Mesodermal cell (in vitro differentiated cells): ENCODE data around the gene PAK4.

Source experiments
- H3K27ac ChIP-seq: 2 replicates; pipeline ENCODE4 v1.7.0; 2013; ENCODE audit warnings: mild to moderate bottlenecking, low read depth, low read length, moderate library complexity; ENCODE audit not compliant: severe bottlenecking
- H3K36me3 ChIP-seq: 2 replicates; pipeline ENCODE4 v1.7.1; 2013; ENCODE audit warnings: mild to moderate bottlenecking, low read length, moderate library complexity; ENCODE audit not compliant: control insufficient read depth, insufficient read depth
- H3K4me1 ChIP-seq: one replicate; pipeline ENCODE4 v1.7.1; 2013; ENCODE audit warnings: mild to moderate bottlenecking, low read length; ENCODE audit not compliant: insufficient read depth, control insufficient read depth, poor library complexity, severe bottlenecking
- H3K4me3 ChIP-seq: 2 replicates; pipeline ENCODE4 v1.7.0; 2013; ENCODE audit warnings: low read length, control low read depth, mild to moderate bottlenecking; ENCODE audit not compliant: insufficient read depth, poor library complexity, severe bottlenecking; ENCODE audit errors: extremely low read depth
- H3K9me3 ChIP-seq: 2 replicates; pipeline ENCODE4 v1.7.1; 2013; ENCODE audit warnings: mild to moderate bottlenecking, low read length, moderate library complexity; ENCODE audit not compliant: control insufficient read depth
- WGBS, 2 experiments: methylation state at CpG; one replicate each; pipeline ENCODE4 v1.1.5; 2013; ENCODE audit warnings: missing lambda C conversion rate in 2 of 2; ENCODE audit not compliant: insufficient coverage in 2 of 2; 5-methylcytosine and 5-hydroxymethylcytosine counted together

PAK4 gene

DNA sequence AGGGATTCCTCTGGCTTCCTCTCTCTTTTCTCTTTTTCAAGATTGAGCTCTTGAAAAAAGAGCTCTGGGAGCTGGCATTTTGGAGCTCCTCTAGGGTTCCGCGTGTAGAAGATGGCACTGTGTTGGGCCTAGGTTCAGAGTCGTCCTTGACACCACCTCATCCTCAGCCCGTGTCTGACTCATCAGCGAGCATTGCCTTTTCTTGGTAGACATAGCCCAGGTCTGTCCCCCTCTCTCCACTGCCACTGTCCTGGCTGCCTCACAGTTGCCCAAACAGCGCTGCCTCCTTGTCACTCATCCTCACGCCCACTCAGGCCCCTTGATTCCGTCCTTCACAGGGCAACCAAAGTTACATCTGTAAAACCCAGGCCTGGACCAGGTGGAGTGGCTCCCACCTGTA is 24.6 kb downstream of the PAK4 start:
- no peak overlapping the region for H3K4me3 ChIP-seq
- H3K9me3 ChIP-seq, result peaks cover 6% of the 10 kb centered on the region
- 86 to 93% methylated on average over 5 to 8 of the region's 8 CpGs for WGBS, 2 experiments
- peaks cover 15% of the 10 kb centered on the region for H3K36me3 ChIP-seq
- H3K4me1 ChIP-seq, result peaks cover under 1% of the 10 kb centered on the region
- no peak overlapping the region for H3K27ac ChIP-seq

DNA sequence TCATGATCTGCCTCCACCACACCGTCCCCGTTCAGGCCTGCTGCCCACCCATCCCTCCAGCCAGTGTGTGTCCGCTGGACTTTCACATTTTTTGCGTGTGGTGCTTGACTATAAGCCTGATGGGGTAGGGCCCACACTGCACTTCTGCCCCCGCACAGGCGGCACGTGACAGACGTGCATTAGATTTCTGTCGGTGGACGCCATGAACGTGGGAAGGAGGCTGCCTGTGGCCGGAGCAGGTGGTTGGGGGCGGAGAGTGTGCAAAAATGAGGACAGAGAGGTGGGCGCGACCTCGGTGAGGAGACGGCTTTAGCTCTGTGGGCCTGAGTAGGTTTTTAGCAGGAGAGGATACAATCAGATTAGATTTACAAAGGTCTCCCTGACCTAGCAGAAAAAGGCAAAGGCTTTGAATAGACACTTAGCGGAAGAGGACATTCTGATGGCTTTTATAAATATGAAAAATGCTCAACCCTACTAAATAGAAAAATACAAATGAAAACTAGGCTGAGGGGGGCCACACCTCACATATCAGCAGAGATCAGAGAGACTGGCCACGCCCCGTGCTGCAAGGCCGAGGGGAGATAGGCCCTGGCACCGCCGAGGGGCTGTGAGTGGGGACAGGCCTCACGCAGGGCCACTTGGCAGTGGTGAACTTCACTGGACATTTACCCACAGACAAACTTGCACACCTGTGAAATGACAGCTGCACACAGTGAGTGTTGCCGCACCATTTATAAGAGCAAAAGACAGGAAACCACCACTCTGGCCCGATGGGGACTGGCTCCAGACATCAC is 25.4 kb downstream of the PAK4 start:
- 92 to 94% methylated on average over 22 to 24 of the region's 26 CpGs for WGBS, 2 experiments
- Histone ChIP-seq H3K9me3 (peaks cover 6% of the 10 kb centered on the region), H3K4me1 (peaks cover 3% of the 10 kb centered on the region), H3K36me3 (peaks cover 15% of the 10 kb centered on the region), H3K27ac (no peak overlapping the region), H3K4me3 (no peak overlapping the region)

DNA sequence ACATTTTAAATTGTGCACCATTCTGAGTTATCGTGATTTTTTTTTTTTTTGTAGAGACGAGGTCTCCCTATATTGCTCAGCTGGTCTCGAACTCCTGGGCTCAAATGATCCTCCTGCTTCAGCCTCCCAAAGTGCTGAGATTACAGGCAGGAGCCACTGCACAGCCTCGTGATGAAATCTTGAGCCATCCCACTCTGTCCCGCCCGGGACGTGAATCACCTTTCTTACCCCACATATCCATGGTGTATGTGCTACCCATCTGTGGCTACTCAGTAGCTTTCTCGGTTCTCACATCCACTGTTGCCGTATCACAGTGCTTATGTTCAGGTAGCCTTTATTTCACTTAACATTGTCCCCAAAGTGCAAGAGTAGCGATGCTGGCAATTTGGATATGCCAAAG is 26.5 kb downstream of the PAK4 start:
- H3K27ac ChIP-seq, result no peak overlapping the region
- peaks cover 3% of the 10 kb centered on the region for H3K4me1 ChIP-seq
- 98 to 99% methylated on average over 9 to 10 of the region's 10 CpGs for WGBS, 2 experiments
- H3K9me3 ChIP-seq, result peaks cover 6% of the 10 kb centered on the region
- H3K4me3 ChIP-seq, result no peak overlapping the region
- peaks cover 15% of the 10 kb centered on the region for H3K36me3 ChIP-seq

DNA sequence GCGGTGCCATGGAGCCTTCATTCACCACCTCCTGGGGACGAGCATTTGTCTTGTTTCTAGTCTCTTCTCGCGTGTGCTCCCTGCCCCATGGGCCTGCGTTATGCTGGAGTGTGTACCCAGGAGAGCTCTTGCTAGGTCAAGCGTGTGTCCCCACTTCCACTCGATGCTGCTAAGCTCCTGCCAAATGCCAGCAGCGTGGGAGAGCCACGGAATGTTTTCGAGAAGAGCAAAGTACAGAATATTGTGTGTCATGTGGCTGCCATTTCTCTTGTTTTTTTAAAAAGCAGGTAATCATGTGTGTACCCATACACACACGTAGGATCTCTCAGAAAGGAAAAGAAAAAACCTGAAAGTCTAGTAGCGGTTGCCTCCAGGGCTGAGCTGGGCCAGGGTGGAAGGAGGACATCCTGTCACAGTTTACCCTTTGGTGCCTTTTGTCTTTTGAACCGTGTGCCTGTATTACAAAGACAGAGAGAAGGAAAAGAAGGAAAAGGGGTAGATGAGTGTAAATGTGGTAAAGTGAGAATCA is 28.6 kb downstream of the PAK4 start:
- H3K36me3 ChIP-seq, result peaks cover 8% of the 10 kb centered on the region
- H3K4me3 ChIP-seq, result no peak overlapping the region
- H3K9me3 ChIP-seq, result no peaks in the 10 kb centered on the region
- no peak overlapping the region for H3K27ac ChIP-seq
- H3K4me1 ChIP-seq, result peaks cover 15% of the 10 kb centered on the region
- WGBS, 2 experiments, result 90 to 91% methylated on average over 9 to 12 of the region's 13 CpGs

DNA sequence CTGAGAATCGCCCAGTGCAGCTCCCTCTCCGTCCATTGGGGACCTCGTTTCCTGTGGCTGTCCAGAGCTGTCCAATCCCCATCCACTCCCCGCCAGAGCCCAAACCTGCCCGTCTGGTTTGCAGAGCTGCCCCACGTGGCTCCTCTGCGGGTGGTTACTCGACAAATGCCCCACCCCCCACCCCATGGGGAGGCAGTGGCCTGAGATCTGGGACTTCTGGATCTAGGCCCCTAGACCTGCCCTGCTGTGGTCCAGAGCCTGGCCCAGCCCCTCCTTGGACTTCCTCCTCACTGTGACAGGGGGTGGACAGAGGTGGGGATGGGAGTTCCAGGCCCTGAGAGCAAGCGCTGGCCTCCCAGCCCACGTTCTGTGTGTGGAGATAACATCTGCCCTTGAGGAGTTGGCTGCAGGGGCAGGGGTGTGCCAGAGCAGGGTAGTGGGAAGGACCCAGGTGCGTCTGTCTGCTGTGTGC is 29.1 kb downstream of the PAK4 start:
- Histone ChIP-seq H3K36me3 (peaks cover 6% of the 10 kb centered on the region), H3K27ac (no peak overlapping the region), H3K4me1 (peaks cover 15% of the 10 kb centered on the region), H3K9me3 (no peaks in the 10 kb centered on the region), H3K4me3 (no peak overlapping the region)
- WGBS, 2 experiments, result 81 to 95% methylated on average over 6 to 7 of the region's 11 CpGs

DNA sequence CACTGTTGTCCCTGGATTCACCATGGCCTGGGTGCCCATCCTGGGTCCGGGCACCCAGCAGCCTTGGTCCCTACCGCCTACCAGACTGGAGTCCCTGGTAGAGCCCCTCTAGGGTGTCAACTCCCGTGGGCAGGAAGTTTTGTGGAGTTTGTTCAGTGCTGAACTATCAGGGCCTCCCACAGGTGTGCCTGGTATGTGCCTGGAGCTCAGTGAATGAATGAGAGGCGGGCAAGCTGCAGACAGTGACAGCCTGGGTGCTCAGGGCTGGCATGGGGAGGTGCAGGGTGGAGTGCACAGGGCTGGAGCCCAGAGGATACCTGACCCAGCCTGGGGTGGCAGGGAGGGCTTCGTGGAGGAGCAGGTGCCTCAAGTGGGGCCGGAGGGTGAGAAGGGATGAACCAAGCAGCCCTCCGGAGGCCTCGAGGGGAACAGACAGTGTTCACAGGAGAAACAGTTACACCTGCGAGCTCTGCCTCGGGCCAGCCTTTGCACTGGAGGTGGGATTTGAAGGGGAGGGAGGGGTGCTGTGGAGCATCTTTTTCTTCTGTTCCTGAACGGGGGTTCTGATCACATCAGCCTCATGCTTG is 29.6 kb downstream of the PAK4 start:
- Histone ChIP-seq H3K27ac (no peak overlapping the region), H3K9me3 (no peaks in the 10 kb centered on the region), H3K4me1 (peaks cover 16% of the 10 kb centered on the region), H3K4me3 (no peak overlapping the region), H3K36me3 (peaks cover 6% of the 10 kb centered on the region)
- WGBS, 2 experiments, result 87 to 89% methylated on average over 9 to 11 of the region's 11 CpGs

DNA sequence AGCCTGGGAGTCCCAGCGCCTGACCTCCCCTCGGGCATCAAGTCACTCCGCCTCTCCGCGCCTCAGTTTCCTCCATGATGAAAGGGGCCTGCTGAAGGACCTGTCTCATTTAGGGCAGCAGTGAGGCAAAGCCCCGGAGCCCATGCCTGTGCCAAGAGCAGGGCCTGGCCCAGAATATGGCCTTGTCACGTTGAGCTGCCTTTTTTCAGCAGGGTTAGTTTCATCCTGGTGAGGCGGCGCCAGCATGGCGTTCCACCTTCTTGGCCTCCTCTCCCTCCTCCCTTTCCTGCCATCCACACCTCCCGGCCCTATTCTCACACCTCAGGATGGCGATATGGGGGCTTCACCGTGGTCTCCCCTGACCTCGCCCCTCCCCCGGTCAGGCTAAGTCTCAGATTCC is 30.2 kb downstream of the PAK4 start:
- no peak overlapping the region for H3K27ac ChIP-seq
- H3K9me3 ChIP-seq, result no peaks in the 10 kb centered on the region
- peaks cover 22% of the 10 kb centered on the region for H3K4me1 ChIP-seq
- H3K36me3 ChIP-seq, result peaks cover 6% of the 10 kb centered on the region
- no peak overlapping the region for H3K4me3 ChIP-seq
- WGBS, 2 experiments, result 89 to 94% methylated on average over 6 to 13 of the region's 15 CpGs

DNA sequence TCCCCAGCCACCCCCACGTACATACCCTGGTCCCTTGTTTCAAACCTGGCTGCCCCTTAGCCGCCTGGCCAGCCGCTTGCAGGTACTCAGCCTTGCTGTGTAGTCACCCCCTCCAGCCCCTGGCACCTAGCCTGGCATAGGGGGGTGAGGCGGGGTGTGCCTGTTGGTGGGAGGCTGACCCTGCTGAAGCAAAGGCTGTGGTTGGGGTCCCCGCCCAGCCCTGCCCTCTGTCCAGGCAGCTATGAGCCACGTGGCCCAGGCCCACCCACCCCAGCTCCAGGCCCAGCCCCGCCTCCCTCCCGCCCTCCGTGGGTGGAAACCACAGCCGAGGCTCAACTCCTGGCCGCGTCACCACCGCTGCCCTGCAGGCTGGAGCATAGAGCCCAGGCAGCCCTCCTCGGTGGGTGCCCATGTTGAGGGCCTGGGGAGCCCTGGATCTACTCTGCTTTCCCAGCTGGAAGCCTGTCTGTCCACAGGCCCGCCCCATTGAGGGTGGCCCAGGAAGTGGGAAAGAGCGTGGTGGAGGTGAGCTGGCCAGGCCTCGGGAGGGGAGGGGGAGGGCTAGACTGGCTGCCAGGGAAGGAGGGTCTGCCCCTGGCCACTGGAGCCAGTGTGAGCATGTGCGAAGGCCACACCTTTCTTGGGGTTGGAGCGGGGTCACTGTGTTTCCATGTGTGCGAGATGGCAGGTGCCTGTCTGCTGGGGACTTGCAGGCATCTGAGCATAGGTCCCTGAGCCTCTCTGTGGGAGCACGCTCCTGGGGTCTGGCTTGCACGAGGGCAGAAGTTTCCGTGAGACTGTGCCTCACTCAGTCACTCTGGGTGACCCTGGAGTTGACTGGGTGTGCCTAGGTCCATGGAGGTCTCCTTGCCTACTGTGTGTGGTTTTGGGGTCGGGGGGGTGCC is 31.0 kb downstream of the PAK4 start:
- WGBS, 2 experiments, result 81 to 88% methylated on average over 17 to 18 of the region's 24 CpGs
- Histone ChIP-seq H3K36me3 (peaks cover 2% of the 10 kb centered on the region), H3K4me1 (peaks cover 25% of the 10 kb centered on the region), H3K4me3 (no peak overlapping the region), H3K9me3 (no peaks in the 10 kb centered on the region), H3K27ac (no peak overlapping the region)

DNA sequence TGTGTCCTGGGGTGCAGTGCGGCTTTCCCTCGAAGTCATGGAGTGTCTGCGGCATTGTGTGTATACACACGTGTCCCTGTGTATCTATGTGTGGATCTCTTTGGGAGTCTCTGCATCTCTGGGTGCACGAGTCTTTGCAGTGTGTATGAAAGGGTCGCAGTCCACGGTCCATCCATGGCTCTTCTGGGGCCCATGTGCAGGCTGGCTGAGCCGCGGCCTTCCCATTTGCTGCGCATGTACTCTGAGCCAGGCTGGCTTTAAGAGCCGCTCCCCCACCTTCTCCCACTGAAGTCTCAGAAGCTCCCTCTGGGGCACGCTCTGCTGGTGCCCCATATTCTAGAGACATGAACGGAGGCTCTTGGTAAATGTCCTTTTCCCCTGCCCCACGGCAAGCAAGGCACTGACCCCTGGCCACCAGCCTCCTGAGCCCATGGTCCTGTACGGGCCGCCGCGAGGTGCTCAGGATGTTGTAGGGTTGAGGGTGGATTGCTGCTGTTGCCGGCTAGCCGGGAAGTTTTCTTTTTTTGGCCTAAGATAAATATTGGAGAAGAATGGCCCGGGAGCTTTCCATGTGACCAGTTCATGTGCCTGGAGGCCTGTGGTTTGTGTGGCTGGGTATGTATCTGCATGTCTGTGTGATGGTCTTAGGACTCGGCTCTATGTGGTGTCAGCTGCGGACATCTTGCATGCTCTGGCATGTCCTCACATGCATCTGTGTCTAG is 31.9 kb downstream of the PAK4 start:
- H3K4me3 ChIP-seq, result no peak overlapping the region
- WGBS, 2 experiments, result 94 to 95% methylated on average over 13 to 17 of the region's 23 CpGs

DNA sequence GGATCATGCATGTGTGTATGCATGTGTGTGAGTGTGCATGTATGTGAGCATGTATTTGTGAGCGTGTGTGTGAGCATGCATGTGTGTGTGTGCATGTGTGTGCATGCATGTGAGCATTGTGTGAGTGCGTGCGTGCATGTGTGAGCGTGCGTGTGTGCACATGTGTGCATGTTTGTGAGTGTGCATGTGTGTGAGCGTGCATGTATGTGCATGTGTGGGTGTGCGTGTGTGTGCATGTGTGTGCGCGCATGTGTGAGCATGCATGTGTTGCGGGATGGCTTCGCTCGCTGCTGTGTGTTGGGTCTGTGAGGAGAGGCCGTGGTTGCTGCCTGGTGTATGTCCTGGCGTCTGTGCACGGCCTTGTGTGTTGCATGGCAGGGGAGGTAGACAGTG is 32.4 kb downstream of the PAK4 start:
- WGBS, 2 experiments, result 87 to 95% methylated on average over 8 to 13 of the region's 15 CpGs
- H3K36me3 ChIP-seq, result peaks cover 2% of the 10 kb centered on the region
- H3K9me3 ChIP-seq, result no peaks in the 10 kb centered on the region
- no peak overlapping the region for H3K4me3 ChIP-seq
- H3K27ac ChIP-seq, result no peak overlapping the region
- H3K4me1 ChIP-seq, result peaks cover 28% of the 10 kb centered on the region

More for the DNA sequence above, 31.9 kb downstream of the PAK4 start:
- Histone ChIP-seq H3K27ac (no peak overlapping the region), H3K4me1 (peaks cover 25% of the 10 kb centered on the region), H3K36me3 (peaks cover 2% of the 10 kb centered on the region), H3K9me3 (no peaks in the 10 kb centered on the region)
